HFFc6 (cell line): ENCODE data around the gene CKAP2L. TPM values are rescaled to one million over a fixed set of nuclear protein-coding genes. Genes with fewer than 3 reads are reported as not detected.

Experiments used
- DNase-seq: peaks from one replicate; pipeline ENCODE4 v3.0.0-alpha.2; 2018
- H3K27ac Mint-ChIP-seq: 2 replicates; pipeline ENCODE4 v1.8.0; 2020; ENCODE audit warnings: mild to moderate bottlenecking, mixed read lengths
- H3K27me3 Mint-ChIP-seq: 2 replicates; pipeline ENCODE4 v1.8.0; 2021; ENCODE audit warnings: mild to moderate bottlenecking, moderate library complexity, mixed read lengths; ENCODE audit not compliant: insufficient read depth
- H3K36me3 Mint-ChIP-seq: 2 replicates; pipeline ENCODE4 v1.8.0; 2021; ENCODE audit warnings: low read depth, mixed read lengths
- H3K4me1 Mint-ChIP-seq: 2 replicates; pipeline ENCODE4 v1.8.0; 2020; ENCODE audit warnings: low read depth, mixed read lengths
- H3K4me3 Mint-ChIP-seq: 2 replicates; pipeline ENCODE4 v1.8.0; 2020; ENCODE audit warnings: mild to moderate bottlenecking, moderate library complexity, mixed read lengths
- H3K9me3 Mint-ChIP-seq: 2 replicates; pipeline ENCODE4 v1.8.0; 2020; ENCODE audit warnings: mild to moderate bottlenecking, mixed read lengths
- total RNA-seq, 6 experiments: library from RNA; stranded (reverse); fragmentation: NEBNext Ultra II Directional; extraction: Animal tissue kit (Norgen Biotek cat#: 25700); gene quantifications; 2 replicates in 1 of 6; 3 replicates in 5 of 6; pipeline ENCODE4 v1.2.3, GENCODE V29; 2021
- TF ChIP-seq, protein P1 (sequence below): fragments of 200-600 bp; sonication (generic); IDR thresholded peaks from 2 replicates; pipeline ENCODE4 v1.5.0; 2021; ENCODE audit warnings: antibody characterized with exemption, mild to moderate bottlenecking

The CKAP2L gene
- total RNA-seq, 6 experiments from 2014 or later, result 10.6 to 35.7 (median 30.2) TPM

DNA sequence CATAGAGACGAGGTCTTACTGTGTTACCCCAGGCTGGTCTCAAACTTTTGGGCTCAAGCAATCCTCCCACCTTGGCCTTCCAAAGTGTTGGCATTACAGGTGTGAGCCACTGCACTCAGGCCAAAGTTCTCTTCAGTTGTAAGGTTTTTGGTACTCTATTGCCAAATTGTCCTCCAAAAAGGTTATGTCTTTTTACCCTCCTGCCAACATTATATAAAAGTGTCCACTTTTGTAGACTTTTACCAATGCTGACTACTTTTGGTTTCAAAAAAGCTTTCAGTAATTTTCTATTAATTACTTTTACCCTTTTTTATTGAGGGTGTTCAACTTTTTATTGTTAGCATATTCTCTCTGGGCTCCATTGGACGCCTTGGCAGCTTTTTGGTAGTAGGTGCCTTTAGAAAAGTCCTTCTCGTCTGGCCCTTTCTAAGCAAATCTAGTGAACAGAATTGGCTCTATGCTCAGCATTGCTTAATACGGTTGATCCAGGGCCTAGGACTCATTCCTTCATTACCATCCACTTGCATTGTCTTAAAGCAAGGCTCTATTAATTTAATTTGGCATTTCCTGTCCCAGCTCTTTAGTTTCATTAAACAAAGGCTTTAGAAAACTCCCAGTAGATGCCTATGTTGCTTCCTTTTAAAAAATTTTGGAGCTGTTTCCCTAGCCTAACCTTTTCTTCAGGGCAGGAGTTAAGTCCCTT lies 36.6 kb upstream of the CKAP2L start:
- TF ChIP-seq, protein P1, sequence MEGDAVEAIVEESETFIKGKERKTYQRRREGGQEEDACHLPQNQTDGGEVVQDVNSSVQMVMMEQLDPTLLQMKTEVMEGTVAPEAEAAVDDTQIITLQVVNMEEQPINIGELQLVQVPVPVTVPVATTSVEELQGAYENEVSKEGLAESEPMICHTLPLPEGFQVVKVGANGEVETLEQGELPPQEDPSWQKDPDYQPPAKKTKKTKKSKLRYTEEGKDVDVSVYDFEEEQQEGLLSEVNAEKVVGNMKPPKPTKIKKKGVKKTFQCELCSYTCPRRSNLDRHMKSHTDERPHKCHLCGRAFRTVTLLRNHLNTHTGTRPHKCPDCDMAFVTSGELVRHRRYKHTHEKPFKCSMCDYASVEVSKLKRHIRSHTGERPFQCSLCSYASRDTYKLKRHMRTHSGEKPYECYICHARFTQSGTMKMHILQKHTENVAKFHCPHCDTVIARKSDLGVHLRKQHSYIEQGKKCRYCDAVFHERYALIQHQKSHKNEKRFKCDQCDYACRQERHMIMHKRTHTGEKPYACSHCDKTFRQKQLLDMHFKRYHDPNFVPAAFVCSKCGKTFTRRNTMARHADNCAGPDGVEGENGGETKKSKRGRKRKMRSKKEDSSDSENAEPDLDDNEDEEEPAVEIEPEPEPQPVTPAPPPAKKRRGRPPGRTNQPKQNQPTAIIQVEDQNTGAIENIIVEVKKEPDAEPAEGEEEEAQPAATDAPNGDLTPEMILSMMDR, result no peak
- H3K36me3 Mint-ChIP-seq, result peaks cover 22% of the 10 kb centered on the region
- no peak for DNase-seq
- no peak overlapping the region for H3K4me3 Mint-ChIP-seq
- peaks cover 44% of the 10 kb centered on the region for H3K4me1 Mint-ChIP-seq
- no peaks in the 10 kb centered on the region; the same call in 1 of the 2 replicates for H3K9me3 Mint-ChIP-seq
- no peak overlapping the region for H3K27ac Mint-ChIP-seq
- no peaks in the 10 kb centered on the region; the same call in 1 of the 2 replicates for H3K27me3 Mint-ChIP-seq

DNA sequence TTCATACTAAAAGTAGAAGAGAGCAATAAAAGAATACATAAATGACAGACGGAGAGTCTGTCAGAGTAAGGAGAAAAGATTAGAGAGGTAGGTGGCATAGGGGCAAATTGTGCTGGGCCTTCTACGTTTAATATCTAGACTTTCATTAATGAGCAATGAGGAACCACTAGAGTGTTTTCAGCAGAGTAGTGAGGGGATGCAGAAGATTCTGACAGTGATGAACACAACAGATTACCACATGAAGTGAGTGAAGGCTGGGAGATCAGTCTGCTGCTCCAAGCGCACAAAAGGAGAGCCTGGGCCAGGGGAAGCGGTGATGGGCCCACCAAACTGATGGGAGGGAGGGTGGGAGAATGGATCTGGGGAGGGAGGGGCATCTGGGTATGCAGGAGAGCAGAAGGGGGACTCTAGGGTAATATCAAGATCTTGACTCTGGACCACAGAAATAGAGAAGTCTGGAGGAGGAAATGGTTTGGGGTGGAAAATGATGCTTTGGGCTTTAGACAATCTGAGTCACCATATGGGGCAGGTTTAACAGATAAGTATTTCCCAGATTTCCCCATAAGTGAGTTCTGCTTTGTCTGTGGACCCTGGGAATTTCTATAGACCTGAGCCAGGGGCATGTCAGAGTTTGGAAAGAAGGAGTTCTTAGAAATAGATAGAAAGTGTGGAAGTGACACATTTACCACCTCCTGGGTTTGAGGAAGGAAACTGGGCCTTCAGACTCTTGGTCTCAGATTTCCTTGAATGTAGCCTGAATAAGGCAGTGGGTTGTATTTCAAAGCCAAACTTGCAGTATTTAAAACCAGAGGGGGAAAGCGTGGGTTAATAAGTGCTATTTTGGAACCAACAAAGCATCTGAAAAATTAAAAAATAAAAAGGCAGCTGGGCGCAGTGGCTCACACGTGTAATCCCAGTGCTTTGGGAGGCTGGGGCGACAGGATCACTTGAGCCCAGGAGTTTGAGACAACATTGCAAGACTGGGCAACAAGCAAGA lies 34.9 kb upstream of the CKAP2L start:
- Mint-ChIP-seq H3K27ac (no peak overlapping the region), H3K9me3 (no peaks in the 10 kb centered on the region; the same call in 1 of the 2 replicates), H3K36me3 (peaks cover 14% of the 10 kb centered on the region), H3K4me3 (no peak overlapping the region), H3K27me3 (no peaks in the 10 kb centered on the region; the same call in 1 of the 2 replicates), H3K4me1 (peaks cover 44% of the 10 kb centered on the region)
- no peak for DNase-seq
- TF ChIP-seq, protein P1, result no peak

DNA sequence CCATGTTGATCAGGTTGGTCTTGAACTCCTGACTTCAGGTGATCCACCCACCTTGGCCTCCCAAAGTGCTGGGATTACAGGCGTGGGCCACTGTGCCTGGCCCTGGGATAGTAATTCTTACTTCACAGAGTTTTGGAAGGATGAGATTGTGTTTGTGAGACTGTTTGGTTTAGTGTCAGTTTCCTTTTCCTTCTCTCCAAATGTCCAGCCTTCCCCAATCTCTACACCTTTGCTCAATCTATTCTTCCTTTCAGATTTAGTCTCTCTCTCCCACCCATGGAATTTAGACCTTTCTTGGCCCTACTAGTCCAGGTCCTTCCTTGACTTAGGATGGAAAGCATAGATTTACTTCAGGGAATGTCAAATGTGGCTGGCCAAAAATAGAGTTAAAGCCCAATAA lies 32.1 kb upstream of the CKAP2L start:
- Mint-ChIP-seq H3K9me3 (peaks cover 11% of the 10 kb centered on the region), H3K4me1 (peaks cover 42% of the 10 kb centered on the region), H3K4me3 (no peak overlapping the region)

DNA sequence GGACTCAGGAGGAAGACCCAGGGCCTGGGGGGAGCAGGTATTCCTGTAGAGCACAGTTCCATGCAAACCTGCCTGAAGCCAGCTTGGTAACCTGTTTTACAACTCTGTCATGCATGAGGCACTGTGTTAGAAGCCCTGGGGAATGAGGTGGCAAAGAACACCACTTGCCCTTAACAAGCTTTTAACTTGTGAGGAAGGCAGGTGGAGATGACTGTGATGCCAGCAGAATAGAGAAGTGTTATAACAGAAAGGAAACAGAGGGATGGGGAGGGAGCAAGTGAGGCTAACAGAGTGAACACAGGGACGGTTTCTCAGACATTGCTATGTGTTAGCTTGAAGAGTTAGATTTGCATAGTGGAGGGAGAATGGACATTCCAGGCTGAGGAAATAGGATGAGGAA lies 31.4 kb upstream of the CKAP2L start:
- no peak overlapping the region for H3K4me3 Mint-ChIP-seq
- TF ChIP-seq, protein P1, result no peak
- DNase-seq, result no peak
- peaks cover 11% of the 10 kb centered on the region for H3K9me3 Mint-ChIP-seq
- H3K36me3 Mint-ChIP-seq, result peaks cover 30% of the 10 kb centered on the region
- H3K27ac Mint-ChIP-seq, result no peak overlapping the region
- H3K4me1 Mint-ChIP-seq, result peaks cover 36% of the 10 kb centered on the region
- peaks cover 4% of the 10 kb centered on the region; the same call in 1 of the 2 replicates for H3K27me3 Mint-ChIP-seq

More for the DNA sequence above, 32.1 kb upstream of the CKAP2L start:
- Mint-ChIP-seq H3K27me3 (peaks cover 4% of the 10 kb centered on the region; the same call in 1 of the 2 replicates), H3K27ac (no peak overlapping the region), H3K36me3 (peaks cover 30% of the 10 kb centered on the region)
- no peak for DNase-seq
- TF ChIP-seq, protein P1, result no peak

DNA sequence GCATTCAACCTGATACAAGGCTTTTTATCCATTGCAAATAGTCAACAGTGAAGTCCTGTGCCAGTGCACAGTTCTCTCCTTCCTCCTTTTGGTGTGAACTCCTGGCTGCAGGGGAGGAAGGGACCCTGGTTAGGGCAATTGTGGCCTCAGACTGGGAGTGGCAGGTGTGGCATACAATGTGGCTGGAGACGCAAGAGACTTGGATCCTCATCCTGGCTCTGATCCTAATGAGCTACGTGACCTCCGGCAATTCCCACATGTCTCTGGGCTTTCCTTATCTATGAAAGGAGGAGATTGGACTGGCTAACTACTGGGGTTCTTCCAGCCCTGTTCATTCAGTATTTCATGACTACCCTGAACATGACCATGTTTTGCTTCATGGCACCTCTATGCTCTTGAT lies 30.4 kb upstream of the CKAP2L start:
- H3K36me3 Mint-ChIP-seq, result peaks cover 26% of the 10 kb centered on the region
- H3K27ac Mint-ChIP-seq, result peak overlapping the region; percentile 14; the same call in 1 of the 2 replicates
- peaks cover 42% of the 10 kb centered on the region for H3K4me1 Mint-ChIP-seq
- H3K4me3 Mint-ChIP-seq, result no peak overlapping the region
- peaks cover 4% of the 10 kb centered on the region; the same call in 1 of the 2 replicates for H3K27me3 Mint-ChIP-seq
- TF ChIP-seq, protein P1, result no peak
- DNase-seq, result no peak
- H3K9me3 Mint-ChIP-seq, result peaks cover 11% of the 10 kb centered on the region
